GM23338 (cell line): ENCODE data around the gene GP5. TPM values are rescaled to one million over a fixed set of nuclear protein-coding genes. Genes with fewer than 3 reads are reported as not detected.

Experiments used
- ATAC-seq: fragments of 200-7000 bp; cut with Tn5 transposase; 3 replicates; pipeline ENCODE4 v1.9.1; 2020
- DNase-seq: peaks from one replicate; pipeline ENCODE4 v3.0.0-alpha.2; 2015; ENCODE audit warnings: low spot score
- H2AFZ ChIP-seq: fragments of 200-600 bp; sonication (generic); 2 replicates; pipeline ENCODE4 v1.8.0; 2016; ENCODE audit warnings: antibody characterized with exemption, mild to moderate bottlenecking, moderate library complexity
- H3F3A ChIP-seq: fragments of 200-600 bp; sonication (generic); replicated peaks from 2 replicates; pipeline ENCODE4 v1.8.0; 2017; ENCODE audit warnings: antibody characterized with exemption, mixed run types, low read depth
- H3K27ac ChIP-seq: fragments of 200-600 bp; sonication (generic); 2 replicates; pipeline ENCODE4 v1.6.1; 2016; ENCODE audit warnings: low read depth
- H3K27me3 ChIP-seq: fragments of 200-600 bp; sonication (generic); 2 replicates; pipeline ENCODE4 v1.8.0; 2016; ENCODE audit warnings: mild to moderate bottlenecking, mixed run types, moderate library complexity; ENCODE audit not compliant: insufficient read depth
- H3K36me3 ChIP-seq: fragments of 200-600 bp; sonication (generic); 2 replicates; pipeline ENCODE4 v1.8.0; 2016; ENCODE audit warnings: mild to moderate bottlenecking; ENCODE audit not compliant: insufficient read depth
- H3K4me1 ChIP-seq: fragments of 200-600 bp; sonication (generic); 2 replicates; pipeline ENCODE4 v1.8.0; 2016; ENCODE audit warnings: mild to moderate bottlenecking, moderate library complexity; ENCODE audit not compliant: insufficient read depth
- H3K4me2 ChIP-seq: fragments of 200-600 bp; sonication (generic); 2 replicates; pipeline ENCODE4 v1.7.1; 2017; ENCODE audit warnings: mixed run types
- H3K4me3 ChIP-seq: fragments of 200-600 bp; sonication (generic); 2 replicates; pipeline ENCODE4 v1.6.1; 2016; ENCODE audit warnings: mixed run types
- H3K79me2 ChIP-seq: fragments of 200-600 bp; sonication (generic); replicated peaks from 2 replicates; pipeline ENCODE4 v1.8.0; 2017; ENCODE audit warnings: mild to moderate bottlenecking; ENCODE audit not compliant: insufficient read depth
- H3K9me2 ChIP-seq: fragments of 200-600 bp; sonication (generic); 2 replicates; pipeline ENCODE4 v1.8.0; 2017; ENCODE audit not compliant: insufficient read depth
- H4K20me1 ChIP-seq: fragments of 200-600 bp; sonication (generic); replicated peaks from 2 replicates; pipeline ENCODE4 v1.8.0; 2017; ENCODE audit warnings: mild to moderate bottlenecking; ENCODE audit not compliant: insufficient read depth
- H3K27ac Mint-ChIP-seq: 2 replicates; pipeline ENCODE4 v1.8.0; 2020; ENCODE audit warnings: inconsistent platforms, mild to moderate bottlenecking, moderate library complexity, mixed read lengths
- H3K27me3 Mint-ChIP-seq: 3 replicates; pipeline ENCODE4 v1.8.0; 2022; ENCODE audit warnings: low read depth, mild to moderate bottlenecking, moderate library complexity, mixed read lengths, inconsistent platforms; ENCODE audit not compliant: insufficient read depth, poor library complexity
- H3K36me3 Mint-ChIP-seq: 3 replicates; pipeline ENCODE4 v1.8.0; 2021; ENCODE audit warnings: low read depth, mild to moderate bottlenecking, inconsistent platforms, moderate library complexity, mixed read lengths
- H3K4me1 Mint-ChIP-seq: 3 replicates; pipeline ENCODE4 v1.8.0; 2020; ENCODE audit warnings: mild to moderate bottlenecking, inconsistent platforms, mixed read lengths
- H3K4me3 Mint-ChIP-seq: 3 replicates; pipeline ENCODE4 v1.8.0; 2021; ENCODE audit warnings: moderate library complexity, mild to moderate bottlenecking, inconsistent platforms, mixed read lengths
- H3K9me3 Mint-ChIP-seq: 3 replicates; pipeline ENCODE4 v1.8.0; 2020; ENCODE audit warnings: moderate library complexity, mild to moderate bottlenecking, inconsistent platforms, mixed read lengths
- CREB1 ChIP-seq: fragments of 250-450 bp; sonication (Bioruptor Pico); IDR thresholded peaks from 2 replicates; pipeline ENCODE4 v1.5.0; 2020; ENCODE audit warnings: low read depth, mild to moderate bottlenecking, moderate library complexity
- CTCF ChIP-seq, 2 experiments: fragments of 200-600 bp in 1 of 2; sonication (generic) in 1 of 2; conservative IDR thresholded peaks; 2 replicates each; pipeline versions ENCODE4 v1.5.1 to v1.6.1; 2016 to 2017; ENCODE audit warnings: antibody characterized with exemption in 2 of 2, low read depth in 2 of 2, mild to moderate bottlenecking in 2 of 2, moderate library complexity in 1 of 2
- ETS1 ChIP-seq: IDR thresholded peaks from 2 replicates; pipeline ENCODE4 v1.6.1; 2016; ENCODE audit warnings: antibody characterized with exemption
- EZH2 ChIP-seq: fragments of 200-600 bp; sonication (generic); IDR thresholded peaks from one replicate; pipeline ENCODE4 v1.8.0; 2017; ENCODE audit warnings: antibody characterized with exemption, mild to moderate bottlenecking, low read depth; ENCODE audit not compliant: unreplicated experiment
- EZH2phosphoT487 ChIP-seq: fragments of 200-600 bp; sonication (generic); IDR thresholded peaks from one replicate; pipeline ENCODE4 v1.8.1; 2018; ENCODE audit warnings: antibody characterized with exemption; ENCODE audit not compliant: unreplicated experiment
- JUNB ChIP-seq: IDR thresholded peaks from one replicate; pipeline ENCODE4 v1.6.1; 2016; ENCODE audit warnings: antibody characterized with exemption; ENCODE audit not compliant: unreplicated experiment
- NANOG ChIP-seq: IDR thresholded peaks from 2 replicates; pipeline ENCODE4 v1.6.1; 2016; ENCODE audit warnings: antibody characterized with exemption, borderline replicate concordance
- POLR2AphosphoS5 ChIP-seq: IDR thresholded peaks from 2 replicates; pipeline ENCODE4 v1.6.1; 2016; ENCODE audit warnings: antibody characterized with exemption, low read depth
- REST ChIP-seq: IDR thresholded peaks from one replicate; pipeline ENCODE4 v1.6.1; 2018; ENCODE audit warnings: antibody characterized with exemption; ENCODE audit not compliant: unreplicated experiment
- STAT1 ChIP-seq: IDR thresholded peaks from one replicate; pipeline ENCODE4 v1.6.1; 2016; ENCODE audit warnings: antibody characterized with exemption; ENCODE audit not compliant: unreplicated experiment
- ZNF114 ChIP-seq: fragments of 250-450 bp; sonication (Bioruptor Pico); IDR thresholded peaks from 2 replicates; pipeline ENCODE4 v1.5.0; 2020; ENCODE audit warnings: mild to moderate bottlenecking, moderate library complexity
- ZNF331 ChIP-seq: fragments of 250-450 bp; sonication (Bioruptor Pico); IDR thresholded peaks from 2 replicates; pipeline ENCODE4 v1.5.0; 2020; ENCODE audit warnings: low read depth, mild to moderate bottlenecking, moderate library complexity
- ZNF462 ChIP-seq: fragments of 250-450 bp; sonication (Bioruptor Pico); IDR thresholded peaks from 2 replicates; pipeline ENCODE4 v1.5.0; 2020; ENCODE audit warnings: mild to moderate bottlenecking, moderate library complexity
- polyA plus RNA-seq: library from polyadenylated mRNA; unstranded; fragments of >200 nt; fragmentation: Nextera tagmentation; extraction: Ambion mirVana; gene quantifications from 2 replicates; pipeline ENCODE4 v1.2.1, GENCODE V29; 2016
- total RNA-seq: library from RNA; depleted of rRNA; stranded (reverse); fragments of >200 nt; shearing (Covaris generic); gene quantifications from 2 replicates; pipeline ENCODE4 v1.2.3, GENCODE V29; 2014

The GP5 gene
- total and polyA plus RNA-seq, 2 experiments from 2014 or later = 0.07 to 0.15 TPM

- DNase-seq (no peak), ATAC-seq (no peak)
- TF ChIP-seq STAT1 (no peak), REST (no peak), EZH2phosphoT487 (no peak), POLR2AphosphoS5 (no peak), JUNB (no peak), CTCF (conservative IDR thresholded peaks at IDR 0.05; ENCODE audit: low read depth in 2 of 2) (no peak), NANOG (no peak), ZNF114 (CRISPR knock-in tag) (no peak), EZH2 (no peak), ETS1 (no peak), ZNF462 (CRISPR knock-in tag) (no peak), CREB1 (CRISPR knock-in tag) (no peak), ZNF331 (CRISPR knock-in tag) (no peak)
- H3K27me3 Mint-ChIP-seq = peaks cover 28% of the 10 kb centered on the region
- H3K4me3 Mint-ChIP-seq = no peak overlapping the region
- no peaks in the 10 kb centered on the region for H3F3A ChIP-seq
- H3K27me3 ChIP-seq = no peaks in the 10 kb centered on the region
- no peaks in the 10 kb centered on the region for H3K9me3 Mint-ChIP-seq
- no peak overlapping the region for H3K27ac ChIP-seq
- no peaks in the 10 kb centered on the region for H3K79me2 ChIP-seq
- H3K36me3 Mint-ChIP-seq = no peaks in the 10 kb centered on the region
- no peaks in the 10 kb centered on the region for H3K36me3 ChIP-seq
- no peaks in the 10 kb centered on the region for H4K20me1 ChIP-seq
- no peak overlapping the region for H3K27ac Mint-ChIP-seq
- no peak overlapping the region for H2AFZ ChIP-seq
- no peak overlapping the region for H3K4me3 ChIP-seq
- H3K4me1 ChIP-seq = peaks cover 24% of the 10 kb centered on the region
- H3K9me2 ChIP-seq = no peaks in the 10 kb centered on the region
- H3K4me1 Mint-ChIP-seq = peaks cover 47% of the 10 kb centered on the region
- no peak overlapping the region for H3K4me2 ChIP-seq
These were observed 26.0 kb downstream of the GP5 start for GRCh38 chr3:194373028-194373427.
